Natural killer cell (primary cell): ENCODE results near the gene GPC5. TPM values are rescaled to one million over a fixed set of nuclear protein-coding genes. Genes with fewer than 3 reads are reported as not detected.

ENCODE experiments used
- ATAC-seq, 3 donors: fragments of 150-1000 bp in 2 of 3; fragments of 200-7000 bp in 1 of 3; cut with Tn5 transposase; 1 replicate in 1 of 3; 2 replicates in 2 of 3; pipeline ENCODE4 v1.10.0; 2021; ENCODE audit warnings: mild to moderate bottlenecking in 2 of 3, moderate library complexity in 2 of 3
- DNase-seq, 2 donors: peaks; one replicate each; pipeline versions ENCODE4 v3.0.0 to v3.0.0-alpha.2; 2013 to 2021; ENCODE audit warnings: mixed read lengths in 1 of 2
- H3K27ac ChIP-seq: one replicate; pipeline ENCODE4 v1.5.1; 2013; ENCODE audit warnings: mild to moderate bottlenecking, low read length
- H3K27me3 ChIP-seq: one replicate; pipeline ENCODE4 v1.6.1; 2013; ENCODE audit warnings: low read length; ENCODE audit not compliant: control insufficient read depth, insufficient read depth
- H3K36me3 ChIP-seq: one replicate; pipeline ENCODE4 v1.6.1; 2013; ENCODE audit warnings: low read length; ENCODE audit not compliant: control insufficient read depth, insufficient read depth
- H3K4me1 ChIP-seq: one replicate; pipeline ENCODE4 v1.6.1; 2013; ENCODE audit warnings: low read length; ENCODE audit not compliant: control insufficient read depth, insufficient read depth
- H3K4me3 ChIP-seq: one replicate; pipeline ENCODE4 v1.5.1; 2013; ENCODE audit warnings: low read length
- H3K9me3 ChIP-seq: one replicate; pipeline ENCODE4 v1.6.1; 2013; ENCODE audit warnings: low read length; ENCODE audit not compliant: control insufficient read depth, insufficient read depth
- H3K27ac Mint-ChIP-seq, 2 donors: one replicate each; pipeline ENCODE4 v1.8.0; 2022; ENCODE audit warnings: mild to moderate bottlenecking in 2 of 2, mixed read lengths in 2 of 2, moderate library complexity in 1 of 2
- H3K27me3 Mint-ChIP-seq, 2 donors: one replicate each; pipeline ENCODE4 v1.8.0; 2022; ENCODE audit warnings: low read depth in 2 of 2, mixed read lengths in 2 of 2
- H3K36me3 Mint-ChIP-seq: one replicate; pipeline ENCODE4 v1.8.0; 2022; ENCODE audit warnings: mixed read lengths
- H3K4me1 Mint-ChIP-seq, 2 donors: one replicate each; pipeline ENCODE4 v1.8.0; 2022; ENCODE audit warnings: mixed read lengths in 2 of 2
- H3K4me3 Mint-ChIP-seq: one replicate; pipeline ENCODE4 v1.8.0; 2022; ENCODE audit warnings: mild to moderate bottlenecking, moderate library complexity, mixed read lengths
- H3K9me3 Mint-ChIP-seq, 2 donors: one replicate each; pipeline ENCODE4 v1.8.0; 2022; ENCODE audit warnings: mixed read lengths in 2 of 2
- WGBS: methylation state at CpG from one replicate; pipeline ENCODE4 v1.1.7; 2013; ENCODE audit warnings: missing lambda C conversion rate; ENCODE audit not compliant: insufficient coverage; 5-methylcytosine and 5-hydroxymethylcytosine counted together
- intact Hi-C: fragments of 100-400 bp; cut with micrococcal nuclease; formaldehyde crosslinking; loops from one replicate; pipeline ENCODE4 v1.14.2; 2022
- total RNA-seq, 4 donors: library from RNA; stranded (reverse); fragments of 120-200 nt in 1 of 4; gene quantifications; one replicate each; pipeline versions ENCODE4 v1.2.3 to v1.2.4, GENCODE V29; 2013 to 2022
- TF ChIP-seq, protein P1 (sequence below): fragments of 200-600 bp; IDR thresholded peaks from one replicate; pipeline ENCODE4 v1.8.0; 2022; ENCODE audit warnings: antibody characterized with exemption

The GPC5 gene
- total RNA-seq, 3 donors from 2014 or later (not counting 1 experiment from before 2014, with no cell fraction given) = not detected

DNA sequence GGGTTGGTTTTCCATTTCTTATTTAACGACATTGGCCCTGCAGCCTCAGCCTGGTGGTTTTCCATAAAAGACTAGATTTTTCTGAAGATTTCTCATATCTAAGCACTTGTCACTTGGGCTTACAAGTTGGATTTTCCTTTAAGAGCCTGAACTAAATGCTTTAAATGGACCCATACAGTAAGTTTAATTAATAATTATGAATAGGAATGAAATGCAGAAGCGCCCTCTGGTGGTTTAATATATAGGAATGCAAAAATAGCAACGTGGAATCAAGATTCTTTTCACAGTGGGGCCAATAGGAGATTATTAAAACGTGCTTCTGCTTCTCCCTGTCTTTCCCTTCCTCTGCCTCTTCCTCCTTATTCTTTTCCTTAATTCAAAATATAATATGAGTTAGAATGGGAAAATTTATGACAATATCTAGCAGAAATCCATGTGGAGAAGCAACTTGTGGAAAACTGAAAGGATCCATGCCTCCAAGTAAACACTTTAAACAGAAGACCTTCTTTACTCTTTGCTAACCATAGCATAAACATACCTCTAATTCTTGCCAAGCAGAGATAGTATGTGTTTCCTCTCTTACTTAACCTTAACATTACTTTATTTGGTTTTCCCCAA lies 324.0 kb downstream of the GPC5 start:
- Mint-ChIP-seq H3K27ac (no peak overlapping the region), H3K36me3 (no peaks in the 10 kb centered on the region), H3K4me1 (no peaks in the 10 kb centered on the region), H3K9me3 (peaks cover 0 to 2% of the 10 kb centered on the region in 2 donors), H3K27me3 (no peaks in the 10 kb centered on the region), H3K4me3 (no peak overlapping the region)
- ATAC-seq (no peak), DNase-seq (peak in 1 of 2 donors; percentile 36)
- TF ChIP-seq, protein P1, sequence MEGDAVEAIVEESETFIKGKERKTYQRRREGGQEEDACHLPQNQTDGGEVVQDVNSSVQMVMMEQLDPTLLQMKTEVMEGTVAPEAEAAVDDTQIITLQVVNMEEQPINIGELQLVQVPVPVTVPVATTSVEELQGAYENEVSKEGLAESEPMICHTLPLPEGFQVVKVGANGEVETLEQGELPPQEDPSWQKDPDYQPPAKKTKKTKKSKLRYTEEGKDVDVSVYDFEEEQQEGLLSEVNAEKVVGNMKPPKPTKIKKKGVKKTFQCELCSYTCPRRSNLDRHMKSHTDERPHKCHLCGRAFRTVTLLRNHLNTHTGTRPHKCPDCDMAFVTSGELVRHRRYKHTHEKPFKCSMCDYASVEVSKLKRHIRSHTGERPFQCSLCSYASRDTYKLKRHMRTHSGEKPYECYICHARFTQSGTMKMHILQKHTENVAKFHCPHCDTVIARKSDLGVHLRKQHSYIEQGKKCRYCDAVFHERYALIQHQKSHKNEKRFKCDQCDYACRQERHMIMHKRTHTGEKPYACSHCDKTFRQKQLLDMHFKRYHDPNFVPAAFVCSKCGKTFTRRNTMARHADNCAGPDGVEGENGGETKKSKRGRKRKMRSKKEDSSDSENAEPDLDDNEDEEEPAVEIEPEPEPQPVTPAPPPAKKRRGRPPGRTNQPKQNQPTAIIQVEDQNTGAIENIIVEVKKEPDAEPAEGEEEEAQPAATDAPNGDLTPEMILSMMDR = peak; percentile 50
- Histone ChIP-seq H3K36me3 (no peaks in the 10 kb centered on the region), H3K9me3 (no peaks in the 10 kb centered on the region), H3K4me3 (no peak overlapping the region), H3K4me1 (no peaks in the 10 kb centered on the region), H3K27ac (no peak overlapping the region), H3K27me3 (no peaks in the 10 kb centered on the region)
- WGBS = 50% methylated on average over 2 of the region's 4 CpGs
- intact Hi-C loops = loop anchor here (10.0 kb wide), 1 partner anchor 408 kb away; no protein-coding TSS in a partner anchor

DNA sequence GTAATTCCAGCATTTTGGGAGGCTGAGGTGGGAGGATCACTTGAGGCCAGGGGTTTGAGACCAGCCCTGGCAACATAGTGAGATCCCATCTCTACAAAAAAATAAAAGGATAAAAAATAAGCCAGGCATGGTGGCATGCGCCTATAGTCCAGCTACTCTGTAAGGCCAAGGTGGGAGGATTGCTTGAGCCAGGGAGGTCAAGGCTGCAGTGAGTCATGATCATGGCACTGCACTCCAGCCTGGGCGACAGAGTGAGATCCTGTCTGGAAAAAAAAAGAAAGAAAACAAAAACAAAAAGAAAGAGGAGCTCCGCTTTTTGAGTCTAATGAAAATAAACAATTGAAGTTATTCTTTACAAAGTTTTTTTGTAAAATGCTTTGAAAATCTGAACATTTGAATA lies 326.2 kb downstream of the GPC5 start:
- intact Hi-C loops = loop anchor here (10.0 kb wide), 1 partner anchor 410 kb away; no protein-coding TSS in a partner anchor
- Histone ChIP-seq H3K9me3 (no peaks in the 10 kb centered on the region), H3K36me3 (no peaks in the 10 kb centered on the region), H3K4me1 (no peaks in the 10 kb centered on the region), H3K27me3 (no peaks in the 10 kb centered on the region), H3K4me3 (no peak overlapping the region), H3K27ac (no peak overlapping the region)
- H3K27me3 Mint-ChIP-seq = no peaks in the 10 kb centered on the region
- ATAC-seq (no peak), DNase-seq (no peak)
- no peaks in the 10 kb centered on the region for H3K36me3 Mint-ChIP-seq
- TF ChIP-seq, protein P1 = no peak
- H3K4me1 Mint-ChIP-seq = no peaks in the 10 kb centered on the region
- H3K4me3 Mint-ChIP-seq = no peak overlapping the region
- H3K27ac Mint-ChIP-seq = no peak overlapping the region
- WGBS = 85% methylated on average over 3 of the region's 3 CpGs
- peaks cover 2 to 3% of the 10 kb centered on the region in 2 donors for H3K9me3 Mint-ChIP-seq

DNA sequence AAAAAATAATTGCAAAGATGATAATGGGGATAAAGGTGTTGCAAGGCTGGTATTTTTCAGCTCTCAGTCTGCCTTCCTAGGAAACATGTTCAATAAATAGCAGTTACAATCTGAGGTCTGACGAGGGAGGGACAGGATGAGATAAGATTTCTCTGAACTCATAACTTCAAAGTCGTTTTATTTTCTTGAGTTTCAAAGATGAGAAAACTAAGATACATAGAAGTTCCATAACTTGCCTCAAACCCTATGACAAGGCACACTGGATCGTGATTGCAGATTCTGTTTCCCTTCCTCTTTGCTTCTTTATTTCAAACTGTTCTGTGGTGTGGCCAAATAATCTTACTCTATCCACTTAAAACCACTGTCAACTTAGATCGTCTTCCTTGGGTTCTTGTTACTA lies 327.2 kb downstream of the GPC5 start:
- no peak overlapping the region for H3K27ac ChIP-seq
- H3K4me3 ChIP-seq = no peak overlapping the region
- H3K4me1 ChIP-seq = no peaks in the 10 kb centered on the region
- Mint-ChIP-seq H3K27ac (no peak overlapping the region), H3K9me3 (peaks cover 2 to 3% of the 10 kb centered on the region in 2 donors), H3K4me1 (no peaks in the 10 kb centered on the region), H3K4me3 (no peak overlapping the region), H3K36me3 (no peaks in the 10 kb centered on the region), H3K27me3 (no peaks in the 10 kb centered on the region)
- H3K27me3 ChIP-seq = no peaks in the 10 kb centered on the region
- H3K9me3 ChIP-seq = no peaks in the 10 kb centered on the region
- ATAC-seq = no peak
- WGBS = 12% methylated on average over 2 of the region's 4 CpGs
- H3K36me3 ChIP-seq = no peaks in the 10 kb centered on the region
- TF ChIP-seq, protein P1 = no peak
- no peak for DNase-seq
- intact Hi-C loops = loop anchor here (10.0 kb wide), 1 partner anchor 411 kb away; no protein-coding TSS in a partner anchor

DNA sequence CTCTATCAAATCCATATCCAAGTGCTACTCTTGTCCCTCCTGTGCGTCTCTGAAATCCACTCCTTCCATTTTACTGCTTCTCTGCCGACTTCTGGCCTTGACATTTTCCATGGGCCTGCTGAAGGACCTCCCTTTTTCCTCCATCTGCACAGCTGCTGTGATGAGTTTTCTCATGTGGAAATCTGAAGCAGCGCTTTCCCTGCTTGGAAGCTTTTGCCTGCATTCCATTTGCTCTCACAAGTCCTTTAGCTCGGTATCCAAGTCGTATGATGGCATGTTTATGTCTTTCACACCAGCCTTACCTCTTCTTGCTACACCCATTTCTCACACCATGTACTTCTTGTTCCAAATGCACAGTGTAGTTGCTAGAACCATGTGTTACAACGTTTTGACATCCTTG lies 328.2 kb downstream of the GPC5 start:
- H3K27me3 Mint-ChIP-seq = no peaks in the 10 kb centered on the region
- no peak for DNase-seq
- WGBS = 80% methylated on average over 6 of the region's 6 CpGs
- no peaks in the 10 kb centered on the region for H3K36me3 ChIP-seq
- H3K4me3 Mint-ChIP-seq = no peak overlapping the region
- TF ChIP-seq, protein P1 = no peak
- peaks cover 4 to 5% of the 10 kb centered on the region in 2 donors for H3K9me3 Mint-ChIP-seq
- no peak for ATAC-seq
- H3K9me3 ChIP-seq = no peaks in the 10 kb centered on the region
- H3K4me1 ChIP-seq = no peaks in the 10 kb centered on the region
- intact Hi-C loops = loop anchor here (10.0 kb wide), 1 partner anchor 412 kb away; no protein-coding TSS in a partner anchor
- no peak overlapping the region for H3K27ac ChIP-seq
- H3K4me1 Mint-ChIP-seq = no peaks in the 10 kb centered on the region
- H3K36me3 Mint-ChIP-seq = no peaks in the 10 kb centered on the region
- H3K27me3 ChIP-seq = no peaks in the 10 kb centered on the region
- H3K27ac Mint-ChIP-seq = no peak overlapping the region
- no peak overlapping the region for H3K4me3 ChIP-seq
